Measurements from ENCODE around the gene KLC1.

DNA sequence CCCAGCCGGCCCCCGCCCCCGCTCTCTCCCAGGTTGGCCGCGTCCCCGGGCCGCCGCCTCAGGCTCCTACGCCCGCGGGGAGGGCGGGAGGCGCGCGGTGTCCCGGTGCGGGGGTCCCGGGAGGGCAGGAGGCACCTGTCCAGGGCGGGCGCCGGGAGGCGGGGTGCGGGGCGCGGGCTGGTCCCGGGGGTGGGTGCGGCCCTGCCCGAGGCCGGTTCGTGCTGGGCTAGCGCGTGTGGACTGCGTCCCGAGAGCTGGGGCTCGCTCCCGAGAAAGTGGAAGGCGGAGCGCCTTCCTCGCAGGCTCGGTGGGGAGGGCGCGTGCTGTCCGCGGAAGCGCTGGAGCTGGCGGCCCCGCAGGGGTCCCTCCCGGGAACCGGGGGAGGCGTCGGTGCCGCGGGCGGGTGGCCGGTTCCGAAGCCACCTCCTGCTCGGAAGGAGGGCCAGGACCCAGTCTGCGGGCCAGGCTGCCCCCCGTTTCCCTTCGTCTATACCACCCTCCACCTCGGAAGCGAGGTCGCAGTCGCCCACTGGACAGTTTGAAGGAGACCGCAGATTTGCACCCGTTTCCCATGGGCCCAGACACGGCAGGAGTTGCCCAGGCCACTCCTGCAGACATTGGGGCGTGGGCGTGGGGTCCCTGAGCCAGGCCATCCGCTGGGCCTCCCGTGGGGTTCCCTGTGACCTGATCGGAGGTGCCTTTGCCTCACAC is 87.2 kb downstream of the KLC1 start:
- TF ChIP-seq, protein P1, sequence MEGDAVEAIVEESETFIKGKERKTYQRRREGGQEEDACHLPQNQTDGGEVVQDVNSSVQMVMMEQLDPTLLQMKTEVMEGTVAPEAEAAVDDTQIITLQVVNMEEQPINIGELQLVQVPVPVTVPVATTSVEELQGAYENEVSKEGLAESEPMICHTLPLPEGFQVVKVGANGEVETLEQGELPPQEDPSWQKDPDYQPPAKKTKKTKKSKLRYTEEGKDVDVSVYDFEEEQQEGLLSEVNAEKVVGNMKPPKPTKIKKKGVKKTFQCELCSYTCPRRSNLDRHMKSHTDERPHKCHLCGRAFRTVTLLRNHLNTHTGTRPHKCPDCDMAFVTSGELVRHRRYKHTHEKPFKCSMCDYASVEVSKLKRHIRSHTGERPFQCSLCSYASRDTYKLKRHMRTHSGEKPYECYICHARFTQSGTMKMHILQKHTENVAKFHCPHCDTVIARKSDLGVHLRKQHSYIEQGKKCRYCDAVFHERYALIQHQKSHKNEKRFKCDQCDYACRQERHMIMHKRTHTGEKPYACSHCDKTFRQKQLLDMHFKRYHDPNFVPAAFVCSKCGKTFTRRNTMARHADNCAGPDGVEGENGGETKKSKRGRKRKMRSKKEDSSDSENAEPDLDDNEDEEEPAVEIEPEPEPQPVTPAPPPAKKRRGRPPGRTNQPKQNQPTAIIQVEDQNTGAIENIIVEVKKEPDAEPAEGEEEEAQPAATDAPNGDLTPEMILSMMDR (IDR thresholded peaks at IDR 0.05) = no peak
- no peak for TF ChIP-seq POLR2A (IDR thresholded peaks at IDR 0.05)
